Measurements from ENCODE around the gene FAM222B. TPM values are rescaled to one million over a fixed set of nuclear protein-coding genes. Genes with fewer than 3 reads are reported as not detected.

FAM222B gene
- polyA plus RNA-seq, 1 experiment, result 5.2 TPM

- CTCF ChIA-PET, result interaction anchor here (1.1 to 4.5 kb wide), 3 partner anchors 10 to 47 kb away, joined by 3 to 21 read pairs (median 5); partner anchors contain the start of gene TLCD1
- Histone ChIP-seq H3K4me3 (ENCODE audit: low read depth, low read length) (peak overlapping the region; percentile 55), H3K27me3 (ENCODE audit: control insufficient read depth, insufficient read depth, low read length) (no peaks in the 10 kb centered on the region), H3K36me3 (ENCODE audit: control insufficient read depth, insufficient read depth, low read length) (peaks cover 22% of the 10 kb centered on the region)
- POLR2A ChIA-PET, result no interaction called here
- no peak for DNase-seq (ENCODE audit: low read depth)
- TF ChIP-seq, protein P1, sequence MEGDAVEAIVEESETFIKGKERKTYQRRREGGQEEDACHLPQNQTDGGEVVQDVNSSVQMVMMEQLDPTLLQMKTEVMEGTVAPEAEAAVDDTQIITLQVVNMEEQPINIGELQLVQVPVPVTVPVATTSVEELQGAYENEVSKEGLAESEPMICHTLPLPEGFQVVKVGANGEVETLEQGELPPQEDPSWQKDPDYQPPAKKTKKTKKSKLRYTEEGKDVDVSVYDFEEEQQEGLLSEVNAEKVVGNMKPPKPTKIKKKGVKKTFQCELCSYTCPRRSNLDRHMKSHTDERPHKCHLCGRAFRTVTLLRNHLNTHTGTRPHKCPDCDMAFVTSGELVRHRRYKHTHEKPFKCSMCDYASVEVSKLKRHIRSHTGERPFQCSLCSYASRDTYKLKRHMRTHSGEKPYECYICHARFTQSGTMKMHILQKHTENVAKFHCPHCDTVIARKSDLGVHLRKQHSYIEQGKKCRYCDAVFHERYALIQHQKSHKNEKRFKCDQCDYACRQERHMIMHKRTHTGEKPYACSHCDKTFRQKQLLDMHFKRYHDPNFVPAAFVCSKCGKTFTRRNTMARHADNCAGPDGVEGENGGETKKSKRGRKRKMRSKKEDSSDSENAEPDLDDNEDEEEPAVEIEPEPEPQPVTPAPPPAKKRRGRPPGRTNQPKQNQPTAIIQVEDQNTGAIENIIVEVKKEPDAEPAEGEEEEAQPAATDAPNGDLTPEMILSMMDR (IDR thresholded peaks at IDR 0.05; ENCODE audit: insufficient read depth, low read depth, low read length), result no peak
These were observed 125.6 kb downstream of the FAM222B start for GRCh38 chr17:28716740-28717577.

GRCh38 chr17:28715217-28715616, 127.4 kb downstream of the FAM222B start:
- no peak for DNase-seq (ENCODE audit: low read depth)
- TF ChIP-seq, protein P1 (IDR thresholded peaks at IDR 0.05; ENCODE audit: insufficient read depth, low read depth, low read length), result no peak
- H3K27me3 ChIP-seq (ENCODE audit: control insufficient read depth, insufficient read depth, low read length), result no peaks in the 10 kb centered on the region
- H3K4me3 ChIP-seq (ENCODE audit: low read depth, low read length), result no peak overlapping the region
- ChIA-PET POLR2A (no interaction called here), CTCF (interaction anchor here (0.6 to 4.5 kb wide), 6 partner anchors 9 to 884 kb away, joined by 3 to 21 read pairs (median 3); partner anchors contain the start of gene TLCD1)
- peaks cover 19% of the 10 kb centered on the region for H3K36me3 ChIP-seq (ENCODE audit: control insufficient read depth, insufficient read depth, low read length)

GRCh38 chr17:28714281-28714680, 128.3 kb downstream of the FAM222B start:
- DNase-seq (ENCODE audit: low read depth), result no peak
- POLR2A ChIA-PET, result no interaction called here

DNA sequence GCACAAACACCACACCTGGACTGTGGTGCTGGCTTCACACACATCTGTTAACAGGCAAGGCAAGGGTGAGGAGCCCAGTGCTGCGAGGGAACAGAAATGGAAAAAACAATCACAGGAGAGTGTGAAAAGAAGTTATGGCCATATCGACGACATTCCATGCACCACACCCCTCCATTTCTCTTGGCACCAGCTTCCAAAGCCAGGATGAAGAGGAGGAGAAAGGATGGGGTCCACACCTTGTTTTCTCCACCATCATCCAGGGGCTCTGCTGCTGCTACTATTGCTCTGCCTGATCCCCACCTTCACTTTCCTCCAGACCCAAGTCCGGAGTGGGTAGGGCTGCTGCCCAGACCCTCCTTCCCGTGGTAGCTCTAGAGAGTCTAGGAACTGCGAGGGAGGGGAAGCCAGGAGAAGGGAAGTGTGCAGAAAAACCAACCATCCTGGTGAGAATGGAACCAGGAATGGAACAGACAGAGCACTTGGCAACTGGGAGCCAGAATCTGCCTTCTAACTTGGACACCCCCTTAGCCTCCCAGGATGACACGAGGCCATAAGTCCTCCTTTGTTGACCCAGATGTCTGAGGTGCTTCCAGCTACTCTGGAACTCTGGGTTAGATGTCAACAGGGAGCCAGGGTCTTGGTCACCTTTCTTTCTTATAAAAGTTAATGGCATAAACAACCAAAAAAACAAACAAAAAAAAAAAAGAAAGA, 129.7 kb downstream of the FAM222B start:
- CTCF ChIA-PET, result interaction anchor here (0.6 to 4.5 kb wide), 4 partner anchors 7 to 239 kb away, joined by 3 to 21 read pairs (median 10); partner anchors contain the start of genes RPL23A and TLCD1
- DNase-seq (ENCODE audit: low read depth), result no peak
- POLR2A ChIA-PET, result interaction anchor here (0.6 kb wide), 1 partner anchor 34 kb away, joined by 4 read pairs; no protein-coding TSS in a partner anchor

More at GRCh38 chr17:28714281-28714680, 128.3 kb downstream of the FAM222B start:
- Histone ChIP-seq H3K27me3 (ENCODE audit: control insufficient read depth, insufficient read depth, low read length) (no peaks in the 10 kb centered on the region), H3K4me3 (ENCODE audit: low read depth, low read length) (no peak overlapping the region), H3K36me3 (ENCODE audit: control insufficient read depth, insufficient read depth, low read length) (peaks cover 19% of the 10 kb centered on the region)
- TF ChIP-seq, protein P1 (IDR thresholded peaks at IDR 0.05; ENCODE audit: insufficient read depth, low read depth, low read length), result no peak
- CTCF ChIA-PET, result interaction anchor here (4.5 kb wide), 1 partner anchor 12 kb away, joined by 21 read pairs; the partner anchor contains the start of gene TLCD1

More for the DNA sequence above, 129.7 kb downstream of the FAM222B start:
- H3K36me3 ChIP-seq (ENCODE audit: control insufficient read depth, insufficient read depth, low read length), result peaks cover 19% of the 10 kb centered on the region
- H3K4me3 ChIP-seq (ENCODE audit: low read depth, low read length), result no peak overlapping the region
- no peaks in the 10 kb centered on the region for H3K27me3 ChIP-seq (ENCODE audit: control insufficient read depth, insufficient read depth, low read length)
- TF ChIP-seq, protein P1 (IDR thresholded peaks at IDR 0.05; ENCODE audit: insufficient read depth, low read depth, low read length), result no peak
